Activated T-cell treated with anti-CD3 and anti-CD28 coated beads, Interleukin-2, amount 50 U/mL, for 72 hours (primary cell): ENCODE results near the gene FSTL5. TPM values are rescaled to one million over a fixed set of nuclear protein-coding genes. Genes with fewer than 3 reads are reported as not detected.

Experiments used
- ATAC-seq, 2 donors: fragments of 150-1000 bp; cut with Tn5 transposase; replicated peaks in 1 of 2; 2 replicates each; pipeline ENCODE4 v1.10.0; 2021; ENCODE audit warnings: moderate library complexity in 2 of 2, mild to moderate bottlenecking in 1 of 2
- DNase-seq, 2 donors: peaks; one replicate each; pipeline ENCODE4 v3.0.0; 2021 to 2022; ENCODE audit warnings: mixed read lengths in 1 of 2
- H3K27ac Mint-ChIP-seq: one replicate; pipeline ENCODE4 v1.8.0; 2022; ENCODE audit warnings: mild to moderate bottlenecking, moderate library complexity, mixed read lengths
- H3K27me3 Mint-ChIP-seq: one replicate; pipeline ENCODE4 v1.8.0; 2022; ENCODE audit warnings: low read depth, mixed read lengths
- H3K36me3 Mint-ChIP-seq, 2 donors: one replicate each; pipeline ENCODE4 v1.8.0; 2022; ENCODE audit warnings: mixed read lengths in 2 of 2, mild to moderate bottlenecking in 1 of 2; ENCODE audit not compliant: insufficient read depth in 2 of 2
- H3K4me1 Mint-ChIP-seq: one replicate; pipeline ENCODE4 v1.8.0; 2022; ENCODE audit warnings: low read depth, mixed read lengths
- H3K4me3 Mint-ChIP-seq, 2 donors: one replicate each; pipeline ENCODE4 v1.8.0; 2022; ENCODE audit warnings: mild to moderate bottlenecking in 2 of 2, mixed read lengths in 2 of 2, moderate library complexity in 2 of 2
- H3K9me3 Mint-ChIP-seq, 2 donors: one replicate each; pipeline ENCODE4 v1.8.0; 2022; ENCODE audit warnings: mixed read lengths in 2 of 2
- total RNA-seq, 2 donors: library from RNA; stranded (reverse); gene quantifications; one replicate each; pipeline ENCODE4 v1.2.3, GENCODE V29; 2022

Gene FSTL5
- total RNA-seq, 2 donors from 2014 or later: not detected

DNA sequence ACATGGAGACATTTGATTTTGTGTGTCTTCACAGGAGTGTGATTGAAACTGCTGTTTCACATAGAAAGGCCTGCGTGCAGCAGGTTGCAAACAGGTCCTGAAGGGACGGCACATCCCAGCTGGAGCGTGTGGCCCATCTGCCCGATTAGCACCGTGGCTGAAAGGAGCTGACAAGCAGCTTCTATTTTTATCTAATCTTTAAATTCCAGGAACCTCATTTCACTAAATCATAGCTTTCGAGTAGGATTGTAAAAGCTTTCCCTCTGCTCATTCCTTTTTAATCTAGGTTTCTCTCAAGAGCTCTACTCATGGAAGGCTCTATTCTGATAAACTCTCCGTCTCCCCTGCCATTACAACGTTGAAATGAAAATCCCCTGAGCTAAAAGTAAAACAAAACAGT is 106.8 kb downstream of the FSTL5 start:
- no peak for DNase-seq
- no peaks in the 10 kb centered on the region for H3K4me1 Mint-ChIP-seq
- no peaks in the 10 kb centered on the region for H3K36me3 Mint-ChIP-seq
- peaks cover 2 to 4% of the 10 kb centered on the region in 2 donors for H3K9me3 Mint-ChIP-seq
- no peak for ATAC-seq
- no peak overlapping the region for H3K27ac Mint-ChIP-seq
- H3K4me3 Mint-ChIP-seq: no peak overlapping the region
- H3K27me3 Mint-ChIP-seq: no peaks in the 10 kb centered on the region

DNA sequence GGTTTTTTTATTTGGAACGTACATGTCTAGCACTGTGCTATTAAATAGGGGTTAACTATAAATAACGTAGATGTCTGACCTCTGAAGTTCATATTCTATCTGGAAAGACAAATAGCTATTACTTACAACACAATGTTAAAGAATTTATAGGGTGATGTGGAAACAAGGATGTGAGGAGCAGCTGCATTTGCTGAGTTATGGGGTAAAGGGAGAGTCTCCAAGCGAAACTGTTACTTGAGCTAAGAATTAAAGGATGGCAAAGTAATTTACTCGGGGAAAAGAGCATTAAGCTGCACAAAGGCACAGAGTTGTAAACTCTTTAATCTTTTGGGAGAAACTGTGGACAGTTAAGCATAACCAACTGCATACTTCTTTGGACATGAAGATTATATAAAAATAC is 117.7 kb downstream of the FSTL5 start:
- no peak overlapping the region for H3K27ac Mint-ChIP-seq
- H3K36me3 Mint-ChIP-seq: no peaks in the 10 kb centered on the region
- H3K27me3 Mint-ChIP-seq: no peaks in the 10 kb centered on the region
- H3K4me1 Mint-ChIP-seq: no peaks in the 10 kb centered on the region
- peaks cover 4 to 6% of the 10 kb centered on the region in 2 donors for H3K9me3 Mint-ChIP-seq
- ATAC-seq (no peak), DNase-seq (no peak)
- H3K4me3 Mint-ChIP-seq: no peak overlapping the region

DNA sequence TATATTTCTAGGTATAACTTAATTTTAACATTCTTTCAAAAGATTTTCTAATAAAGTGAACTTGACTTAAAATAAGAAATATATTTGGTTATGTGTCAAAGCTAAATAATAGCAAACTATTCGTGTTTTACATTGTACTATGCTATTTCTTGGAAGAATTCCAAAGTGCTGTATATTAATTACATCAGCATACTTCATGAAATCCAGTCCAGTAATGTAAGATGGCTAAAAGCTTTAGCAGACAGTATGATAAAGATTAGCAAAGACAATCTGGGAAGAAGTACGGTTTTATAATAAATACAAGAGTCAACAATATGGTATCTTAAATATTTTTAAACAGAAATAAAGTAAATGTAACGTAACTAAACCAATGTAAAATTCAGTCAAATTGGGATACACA is 125.7 kb downstream of the FSTL5 start:
- Mint-ChIP-seq H3K36me3 (peaks cover 0 to 1% of the 10 kb centered on the region in 2 donors), H3K27me3 (no peaks in the 10 kb centered on the region), H3K9me3 (peaks cover 5 to 11% of the 10 kb centered on the region in 2 donors), H3K4me1 (no peaks in the 10 kb centered on the region), H3K27ac (no peak overlapping the region), H3K4me3 (no peak overlapping the region)
- no peak for DNase-seq
- no peak for ATAC-seq

DNA sequence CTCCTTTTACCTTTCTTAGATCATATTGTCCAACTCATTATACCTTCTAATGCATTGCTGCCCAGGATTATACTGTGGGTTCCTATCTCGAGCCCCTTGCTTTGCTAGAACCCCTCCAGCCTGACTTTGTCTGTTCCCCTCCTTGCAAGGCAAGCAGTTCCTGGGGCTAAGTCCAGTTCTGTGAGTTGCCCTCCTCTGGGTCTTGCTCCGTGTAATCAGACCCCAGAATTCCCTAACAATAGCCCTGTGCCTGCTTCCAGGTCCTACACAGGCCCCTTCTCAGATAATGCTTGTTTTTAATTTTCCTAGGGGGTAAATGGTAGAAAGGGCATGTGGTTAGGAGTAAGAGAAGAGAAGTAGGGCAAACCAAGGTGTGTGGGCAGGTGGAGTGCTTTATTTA is 145.9 kb downstream of the FSTL5 start:
- H3K9me3 Mint-ChIP-seq: peaks cover 0 to 8% of the 10 kb centered on the region in 2 donors
- H3K36me3 Mint-ChIP-seq: no peaks in the 10 kb centered on the region
- no peak for DNase-seq
- H3K4me1 Mint-ChIP-seq: no peaks in the 10 kb centered on the region
- H3K27ac Mint-ChIP-seq: no peak overlapping the region
- no peaks in the 10 kb centered on the region for H3K27me3 Mint-ChIP-seq
- ATAC-seq: no peak
- no peak overlapping the region for H3K4me3 Mint-ChIP-seq

DNA sequence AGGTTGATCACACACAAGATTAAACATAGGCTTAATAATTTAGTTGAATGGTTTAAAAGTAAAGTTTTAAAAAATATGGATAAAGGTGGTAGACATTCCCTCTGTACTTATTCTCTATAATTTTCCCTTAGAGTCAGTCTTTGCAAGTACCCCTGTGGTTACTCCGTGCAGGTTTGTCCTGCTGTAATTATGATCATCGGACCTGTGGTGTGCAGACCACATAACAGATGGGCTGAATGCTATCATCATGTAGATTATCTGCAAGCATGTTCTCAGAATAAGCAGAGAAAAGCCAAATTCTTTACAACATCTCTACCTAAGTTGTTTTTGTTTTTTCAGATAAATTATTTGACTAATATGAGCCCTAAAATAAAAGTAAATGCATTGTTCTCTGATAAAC is 146.8 kb downstream of the FSTL5 start:
- Mint-ChIP-seq H3K4me1 (no peaks in the 10 kb centered on the region), H3K9me3 (peaks cover 0 to 5% of the 10 kb centered on the region in 2 donors)
- no peak for ATAC-seq

DNA sequence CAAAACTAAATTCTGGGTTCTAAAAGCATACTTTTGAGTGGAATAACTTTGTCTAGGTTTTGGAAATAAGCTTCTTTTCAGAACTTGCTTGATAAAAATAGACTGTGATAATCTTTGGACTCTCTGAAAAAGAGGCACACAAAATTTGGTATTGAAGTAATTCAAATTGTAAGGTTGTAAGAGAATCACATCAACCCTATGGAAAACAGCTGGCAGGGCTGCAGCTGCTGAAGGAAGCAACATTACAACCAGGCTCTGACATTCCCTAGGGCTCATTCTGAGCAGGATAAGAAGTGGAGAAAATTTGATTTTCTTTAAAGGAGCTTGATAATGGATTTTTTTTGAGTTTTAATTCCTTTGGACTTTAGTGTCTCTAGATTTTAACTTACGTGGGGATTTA is 147.6 kb downstream of the FSTL5 start:
- Mint-ChIP-seq H3K36me3 (no peaks in the 10 kb centered on the region), H3K27me3 (no peaks in the 10 kb centered on the region), H3K27ac (no peak overlapping the region), H3K4me3 (no peak overlapping the region), H3K4me1 (no peaks in the 10 kb centered on the region), H3K9me3 (peaks cover 1 to 2% of the 10 kb centered on the region in 2 donors)
- ATAC-seq (no peak), DNase-seq (no peak)

More for the DNA sequence above, 146.8 kb downstream of the FSTL5 start:
- no peaks in the 10 kb centered on the region for H3K27me3 Mint-ChIP-seq
- no peak for DNase-seq
- H3K36me3 Mint-ChIP-seq: no peaks in the 10 kb centered on the region
- no peak overlapping the region for H3K4me3 Mint-ChIP-seq
- no peak overlapping the region for H3K27ac Mint-ChIP-seq

DNA sequence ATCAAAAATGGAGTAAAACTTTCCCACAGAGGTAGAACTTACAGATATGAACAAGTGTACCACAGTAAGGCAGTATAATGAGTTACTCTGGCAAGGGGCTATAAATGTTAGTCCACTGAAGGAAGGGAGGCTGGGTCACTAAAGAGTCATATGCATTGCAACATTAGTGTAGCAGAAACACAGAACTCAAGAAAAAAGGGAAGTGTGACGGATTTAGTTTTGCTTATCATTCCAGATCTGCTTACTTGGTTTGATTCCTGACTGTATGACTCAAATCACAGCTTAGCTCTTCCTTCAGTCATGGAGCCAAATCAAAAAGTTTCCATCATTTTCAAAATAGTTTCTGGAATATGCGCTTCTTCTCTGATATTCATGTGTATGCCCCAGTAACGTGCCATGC is 148.7 kb downstream of the FSTL5 start:
- no peaks in the 10 kb centered on the region for H3K4me1 Mint-ChIP-seq
- H3K4me3 Mint-ChIP-seq: no peak overlapping the region
- no peak for DNase-seq
- ATAC-seq: no peak
- no peaks in the 10 kb centered on the region for H3K36me3 Mint-ChIP-seq
- H3K27ac Mint-ChIP-seq: no peak overlapping the region
- H3K27me3 Mint-ChIP-seq: no peaks in the 10 kb centered on the region
- peaks cover 1 to 2% of the 10 kb centered on the region in 2 donors for H3K9me3 Mint-ChIP-seq

DNA sequence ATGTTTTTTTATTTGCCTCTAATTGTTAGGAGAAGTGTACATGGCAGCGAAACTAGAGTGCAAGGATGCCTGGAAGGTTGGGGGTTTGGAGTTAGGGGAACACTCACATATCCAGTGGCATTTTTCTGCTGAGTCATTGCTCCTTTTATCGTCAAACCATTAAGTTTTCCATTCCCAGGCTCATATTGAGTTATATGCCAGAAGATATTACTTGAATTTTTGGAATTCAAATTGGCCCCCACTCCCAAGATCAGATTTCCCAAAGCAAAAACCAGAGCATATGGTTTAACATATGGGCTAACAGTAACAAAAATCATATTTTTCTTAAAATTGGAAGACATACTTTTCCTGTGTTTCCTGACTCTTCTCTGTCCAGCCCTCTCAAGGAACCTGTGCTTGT is 152.7 kb downstream of the FSTL5 start:
- DNase-seq (no peak), ATAC-seq (no peak)
- H3K27ac Mint-ChIP-seq: no peak overlapping the region
- no peaks in the 10 kb centered on the region for H3K27me3 Mint-ChIP-seq
- no peak overlapping the region for H3K4me3 Mint-ChIP-seq
- peaks cover 1 to 2% of the 10 kb centered on the region in 2 donors for H3K9me3 Mint-ChIP-seq
- H3K4me1 Mint-ChIP-seq: no peaks in the 10 kb centered on the region
- H3K36me3 Mint-ChIP-seq: no peaks in the 10 kb centered on the region

DNA sequence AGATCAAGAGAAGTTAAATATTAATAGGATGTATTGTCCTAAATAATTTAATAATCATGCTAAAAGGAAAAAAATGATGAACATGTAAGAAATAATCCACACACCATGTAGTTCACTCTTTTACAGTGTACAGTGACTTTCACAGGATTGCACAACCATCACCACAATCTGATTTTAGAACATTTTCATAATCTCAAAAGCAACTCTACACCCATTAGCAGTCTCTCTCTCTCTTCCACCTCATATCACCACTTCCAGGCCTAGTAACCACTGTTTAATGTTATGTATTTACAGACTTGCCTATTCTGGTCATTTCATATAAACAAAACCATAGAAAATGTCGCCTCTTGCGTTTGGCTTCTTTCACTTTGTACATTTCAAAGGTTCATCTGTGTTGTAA is 153.4 kb downstream of the FSTL5 start:
- ATAC-seq: no peak
- Mint-ChIP-seq H3K4me3 (no peak overlapping the region), H3K9me3 (peaks cover 1 to 2% of the 10 kb centered on the region in 2 donors), H3K27ac (no peak overlapping the region), H3K27me3 (no peaks in the 10 kb centered on the region), H3K4me1 (no peaks in the 10 kb centered on the region), H3K36me3 (no peaks in the 10 kb centered on the region)
- DNase-seq: no peak

DNA sequence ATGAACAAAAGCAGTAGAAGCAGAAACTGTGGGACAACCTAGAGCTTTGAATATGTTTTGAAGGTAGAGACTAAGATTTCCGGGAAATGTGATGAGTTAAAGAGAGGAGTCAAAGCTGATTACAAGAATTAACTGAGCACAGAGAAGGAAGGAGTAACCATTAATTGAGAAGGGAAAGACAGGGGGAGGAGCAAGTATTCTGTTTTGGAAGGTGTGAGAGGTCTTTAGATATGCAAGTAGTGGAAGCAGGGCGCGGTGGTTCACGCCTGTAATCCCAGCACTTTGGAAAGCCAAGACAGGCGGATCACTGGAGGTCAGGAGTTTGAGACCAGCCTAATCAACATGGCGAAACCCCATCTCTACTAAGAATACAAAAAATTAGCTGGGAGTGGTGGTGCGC is 171.5 kb downstream of the FSTL5 start:
- Mint-ChIP-seq H3K27ac (no peak overlapping the region), H3K36me3 (no peaks in the 10 kb centered on the region), H3K4me1 (no peaks in the 10 kb centered on the region), H3K4me3 (no peak overlapping the region), H3K9me3 (peaks cover 13 to 14% of the 10 kb centered on the region in 2 donors), H3K27me3 (no peaks in the 10 kb centered on the region)
- no peak for DNase-seq
- ATAC-seq: no peak

DNA sequence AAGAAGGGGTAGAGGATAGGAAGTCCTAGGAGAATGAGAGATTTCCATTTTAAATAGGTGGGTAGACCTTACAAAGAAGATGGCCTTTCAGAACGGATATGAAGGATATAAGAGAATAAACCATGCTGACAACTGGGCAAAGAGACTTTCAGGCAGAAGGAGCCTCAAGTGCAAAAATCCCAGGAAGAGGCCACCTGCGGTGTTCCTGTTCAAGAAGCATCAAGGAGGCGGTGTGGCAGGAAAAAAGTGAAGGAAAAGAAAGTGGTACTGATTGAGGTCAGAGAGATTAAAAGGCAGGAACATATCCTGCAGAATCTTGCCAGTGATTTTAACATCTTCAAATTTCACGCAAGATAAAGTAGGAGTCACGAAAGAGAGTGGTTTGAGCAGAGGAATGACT is 172.0 kb downstream of the FSTL5 start:
- Mint-ChIP-seq H3K4me3 (no peak overlapping the region), H3K27me3 (no peaks in the 10 kb centered on the region), H3K36me3 (no peaks in the 10 kb centered on the region), H3K27ac (no peak overlapping the region), H3K4me1 (no peaks in the 10 kb centered on the region), H3K9me3 (peaks cover 13 to 14% of the 10 kb centered on the region in 2 donors)
- ATAC-seq (no peak), DNase-seq (no peak)

DNA sequence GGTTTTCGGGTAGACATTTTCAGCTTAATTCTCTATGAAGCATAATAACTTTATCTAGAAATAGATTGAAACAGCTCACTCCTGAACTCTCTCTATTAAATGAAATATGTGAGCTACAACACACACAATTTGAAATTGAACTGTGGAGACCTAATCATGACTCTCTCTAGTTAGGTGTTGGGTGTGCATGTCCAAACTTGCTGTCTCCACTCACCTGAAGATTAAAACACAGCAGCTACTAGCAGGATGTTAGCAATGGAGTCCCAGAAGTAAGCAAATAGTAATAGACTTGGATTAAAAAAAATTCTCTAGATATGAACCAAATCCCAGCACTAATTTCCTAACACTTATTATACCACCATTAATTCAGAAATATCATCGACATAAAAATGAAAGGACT is 173.1 kb downstream of the FSTL5 start:
- Mint-ChIP-seq H3K4me1 (no peaks in the 10 kb centered on the region), H3K27ac (no peak overlapping the region), H3K9me3 (peaks cover 8 to 9% of the 10 kb centered on the region in 2 donors), H3K27me3 (no peaks in the 10 kb centered on the region), H3K4me3 (no peak overlapping the region), H3K36me3 (no peaks in the 10 kb centered on the region)
- DNase-seq (no peak), ATAC-seq (no peak)

DNA sequence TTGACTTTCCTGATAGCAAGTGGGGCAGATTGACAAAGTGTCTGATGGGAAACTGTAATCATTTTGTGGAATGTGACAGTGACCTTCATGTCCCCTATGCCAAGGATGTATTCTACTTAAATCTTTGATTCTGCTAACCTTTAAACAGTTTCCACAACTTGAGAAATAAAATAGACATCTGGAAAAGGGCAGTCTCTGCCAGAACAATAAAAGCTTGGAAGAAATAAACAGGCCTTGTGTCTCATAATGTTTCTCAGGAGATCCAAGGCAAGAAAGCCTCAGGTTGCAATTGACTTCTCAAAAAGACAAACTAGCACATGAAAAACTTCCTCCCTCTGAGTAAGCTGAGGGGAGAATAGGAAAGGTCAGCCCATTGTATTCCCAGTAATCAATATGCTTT is 174.9 kb downstream of the FSTL5 start:
- Mint-ChIP-seq H3K36me3 (no peaks in the 10 kb centered on the region), H3K9me3 (peaks cover 2 to 8% of the 10 kb centered on the region in 2 donors), H3K4me1 (no peaks in the 10 kb centered on the region), H3K27ac (no peak overlapping the region), H3K4me3 (no peak overlapping the region), H3K27me3 (no peaks in the 10 kb centered on the region)
- DNase-seq (no peak), ATAC-seq (no peak)

DNA sequence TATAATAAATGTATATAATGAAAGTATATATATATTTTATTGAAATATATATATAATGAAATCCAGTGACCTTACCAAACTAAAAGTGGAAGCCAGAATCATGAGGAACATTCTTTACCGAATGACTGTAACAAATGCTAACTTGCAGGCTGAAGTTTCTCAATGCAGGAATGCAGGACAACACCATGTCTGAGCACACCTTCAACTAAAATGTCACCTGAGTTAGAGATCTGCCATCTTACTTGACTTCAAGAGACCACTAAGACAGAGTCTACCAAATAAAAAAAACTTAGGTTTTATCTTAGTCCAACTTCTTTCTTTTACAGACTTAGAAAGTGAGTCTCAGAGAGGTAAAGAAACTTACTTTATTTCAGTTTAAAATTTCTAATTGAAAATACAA is 176.2 kb downstream of the FSTL5 start:
- H3K27me3 Mint-ChIP-seq: no peaks in the 10 kb centered on the region
- ATAC-seq (no peak), DNase-seq (no peak)
- H3K36me3 Mint-ChIP-seq: no peaks in the 10 kb centered on the region
- H3K27ac Mint-ChIP-seq: no peak overlapping the region
- no peak overlapping the region for H3K4me3 Mint-ChIP-seq
- no peaks in the 10 kb centered on the region for H3K4me1 Mint-ChIP-seq
- peaks cover 2 to 8% of the 10 kb centered on the region in 2 donors for H3K9me3 Mint-ChIP-seq
